ENCODE measurements around the gene ADGRB3.
"Not testable (repeated sequence)": the region's sequence is repeated elsewhere in the genome, so short reads cannot be mapped to it uniquely, and the experiment has no call there.

ADGRB3 gene

GRCh38 chr6:69370763-69371162 is 735.7 kb downstream of the ADGRB3 start:
- DNase-seq = no peak

GRCh38 chr6:69378326-69378725 is 743.2 kb downstream of the ADGRB3 start:
- no peak for DNase-seq

GRCh38 chr6:69379518-69379917 is 744.4 kb downstream of the ADGRB3 start:
- no peak for DNase-seq

GRCh38 chr6:69383627-69384026 is 748.5 kb downstream of the ADGRB3 start:
- no peak for DNase-seq

- no peak for DNase-seq
These were observed 751.3 kb downstream of the ADGRB3 start for GRCh38 chr6:69386426-69386825.

- DNase-seq = no peak
These were observed 755.0 kb downstream of the ADGRB3 start for GRCh38 chr6:69390125-69390524.

- DNase-seq = no peak
These were observed 756.0 kb downstream of the ADGRB3 start for GRCh38 chr6:69391106-69391505.

GRCh38 chr6:69392745-69393144 is 757.7 kb downstream of the ADGRB3 start:
- no peak for DNase-seq

- DNase-seq = no peak
These were observed 763.2 kb downstream of the ADGRB3 start for GRCh38 chr6:69398311-69398710.

GRCh38 chr6:69398729-69399128 is 763.6 kb downstream of the ADGRB3 start:
- no peak for DNase-seq

- no peak for DNase-seq
These were observed 773.8 kb downstream of the ADGRB3 start for GRCh38 chr6:69408886-69409285.

GRCh38 chr6:69416776-69417175 is 781.7 kb downstream of the ADGRB3 start:
- no peak for DNase-seq

- no peak for DNase-seq
These were observed 786.2 kb downstream of the ADGRB3 start for GRCh38 chr6:69421269-69421668.

GRCh38 chr6:69422020-69422419 is 786.9 kb downstream of the ADGRB3 start:
- DNase-seq = no peak

GRCh38 chr6:69422475-69422874 is 787.4 kb downstream of the ADGRB3 start:
- DNase-seq = no peak

GRCh38 chr6:69423785-69424184 is 788.7 kb downstream of the ADGRB3 start:
- no peak for DNase-seq

- DNase-seq = no peak
These were observed 789.5 kb downstream of the ADGRB3 start for GRCh38 chr6:69424581-69424980.

GRCh38 chr6:69427882-69428281 is 792.8 kb downstream of the ADGRB3 start:
- DNase-seq = no peak

GRCh38 chr6:69432168-69432567 is 797.1 kb downstream of the ADGRB3 start:
- DNase-seq = not testable (repeated sequence)

- not testable (repeated sequence) for DNase-seq
These were observed 798.0 kb downstream of the ADGRB3 start for GRCh38 chr6:69433116-69433515.

GRCh38 chr6:69438113-69438512 is 803.0 kb downstream of the ADGRB3 start:
- no peak for DNase-seq
